ENCODE data around the gene FCN3. TPM values are rescaled to one million over a fixed set of nuclear protein-coding genes. Genes with fewer than 3 reads are reported as not detected.

The FCN3 gene
- total RNA-seq, 1 experiment from 2014 or later = 0.22 TPM

- H4K8ac ChIP-seq (replicated peaks; ENCODE audit: insufficient read length, low read depth, low read length) = no peak overlapping the region
- no peaks in the 10 kb centered on the region for H3K27me3 Mint-ChIP-seq (ENCODE audit: low read depth)
- peaks cover 3% of the 10 kb centered on the region for H3K79me1 ChIP-seq (ENCODE audit: insufficient read depth, low read depth, low read length, poor library complexity, severe bottlenecking)
- H3K23me2 ChIP-seq (ENCODE audit: insufficient read length, low read depth, low read length, poor library complexity, severe bottlenecking) = no peaks in the 10 kb centered on the region
- H3K36me3 Mint-ChIP-seq (ENCODE audit: insufficient read depth in 1 of 3, low read depth in 3 of 3) = peaks cover 25 to 58% (median 51%) of the 10 kb centered on the region in 3 experiments; a peak in 6 of 7 replicates
- H3K27ac ChIP-seq (ENCODE audit: insufficient read length, low read depth, low read length) = no peak overlapping the region
- no peaks in the 10 kb centered on the region for H4K20me1 ChIP-seq (ENCODE audit: control insufficient read depth, insufficient read depth, insufficient read length)
- DNase-seq = peak; percentile 73
- WGBS (ENCODE audit: extremely low coverage, insufficient read length, low lambda C conversion rate) = no CpG with 5 or more reads among the region's 11 CpGs
- no peaks in the 10 kb centered on the region for H3K9me3 Mint-ChIP-seq
- no peak overlapping the region for H4K91ac ChIP-seq (ENCODE audit: insufficient read length, low read depth, low read length)
- H3T11ph ChIP-seq (ENCODE audit: low read length) = no peak overlapping the region
- H3K56ac ChIP-seq (ENCODE audit: insufficient read length, low read depth, low read length) = no peak overlapping the region
- no peak overlapping the region for H2BK20ac ChIP-seq (ENCODE audit: low read depth, low read length, poor library complexity, severe bottlenecking)
- H3K4ac ChIP-seq (ENCODE audit: low read depth, low read length) = no peak overlapping the region
- no peak overlapping the region for H2BK5ac ChIP-seq (ENCODE audit: insufficient read length, low read length)
- H2BK12ac ChIP-seq (ENCODE audit: insufficient read length, low read depth, low read length) = no peak overlapping the region
- no peak overlapping the region for H2BK15ac ChIP-seq (ENCODE audit: low read depth, low read length)
- H2AFZ ChIP-seq (ENCODE audit: low read length) = no peak overlapping the region
- no peak overlapping the region for H3K4me3 Mint-ChIP-seq
- H3K27me3 ChIP-seq (ENCODE audit: insufficient read depth, low read length) = no peaks in the 10 kb centered on the region
- no peak overlapping the region for H3K18ac ChIP-seq (ENCODE audit: insufficient read length, low read depth, low read length)
- H3K23ac ChIP-seq (ENCODE audit: insufficient read length, low read depth, low read length) = no peak overlapping the region
- no peak overlapping the region for H3K14ac ChIP-seq (ENCODE audit: insufficient read depth, low read length)
- no peak overlapping the region for H3K4me2 ChIP-seq (ENCODE audit: insufficient read depth, insufficient read length, low read length)
- peak overlapping the region in 1 of 3 experiments; percentile 73; a peak in 1 of 7 replicates for H3K27ac Mint-ChIP-seq
- TF ChIP-seq CTCF (conservative IDR thresholded peaks at IDR 0.05) = peak; percentile 96
- no peaks in the 10 kb centered on the region for H3K9me3 ChIP-seq (ENCODE audit: control insufficient read depth, low read depth, low read length)
- H2BK120ac ChIP-seq (ENCODE audit: low read depth, low read length, poor library complexity, severe bottlenecking) = no peak overlapping the region
- no peaks in the 10 kb centered on the region for H3K4me1 ChIP-seq (ENCODE audit: insufficient read depth, low read length)
- no peak overlapping the region for H4K5ac ChIP-seq (ENCODE audit: insufficient read length, low read depth, low read length)
- peaks cover 2% of the 10 kb centered on the region; the same call in 1 of the 2 replicates for H3K79me2 ChIP-seq (ENCODE audit: insufficient read depth, low read length)
- no peak overlapping the region for H3K9ac ChIP-seq (ENCODE audit: extremely low read depth, insufficient read length, low read length)
- H3K4me1 Mint-ChIP-seq = no peaks in the 10 kb centered on the region
- H2AK5ac ChIP-seq (ENCODE audit: insufficient read length, low read length) = no peak overlapping the region
Measured at GRCh38 chr1:27332536-27333281, 41.9 kb downstream of the FCN3 start.

Measured in H9 (cell line).